ENCODE results near the gene BRI3. TPM values are rescaled to one million over a fixed set of nuclear protein-coding genes. Genes with fewer than 3 reads are reported as not detected.

The BRI3 gene
- total and polyA plus RNA-seq, 9 of the 15 experiments (the other 6 are each of a cell fraction or from before 2014, with no cell fraction given), result 4.3 to 57.4 (median 18.6) TPM

DNA sequence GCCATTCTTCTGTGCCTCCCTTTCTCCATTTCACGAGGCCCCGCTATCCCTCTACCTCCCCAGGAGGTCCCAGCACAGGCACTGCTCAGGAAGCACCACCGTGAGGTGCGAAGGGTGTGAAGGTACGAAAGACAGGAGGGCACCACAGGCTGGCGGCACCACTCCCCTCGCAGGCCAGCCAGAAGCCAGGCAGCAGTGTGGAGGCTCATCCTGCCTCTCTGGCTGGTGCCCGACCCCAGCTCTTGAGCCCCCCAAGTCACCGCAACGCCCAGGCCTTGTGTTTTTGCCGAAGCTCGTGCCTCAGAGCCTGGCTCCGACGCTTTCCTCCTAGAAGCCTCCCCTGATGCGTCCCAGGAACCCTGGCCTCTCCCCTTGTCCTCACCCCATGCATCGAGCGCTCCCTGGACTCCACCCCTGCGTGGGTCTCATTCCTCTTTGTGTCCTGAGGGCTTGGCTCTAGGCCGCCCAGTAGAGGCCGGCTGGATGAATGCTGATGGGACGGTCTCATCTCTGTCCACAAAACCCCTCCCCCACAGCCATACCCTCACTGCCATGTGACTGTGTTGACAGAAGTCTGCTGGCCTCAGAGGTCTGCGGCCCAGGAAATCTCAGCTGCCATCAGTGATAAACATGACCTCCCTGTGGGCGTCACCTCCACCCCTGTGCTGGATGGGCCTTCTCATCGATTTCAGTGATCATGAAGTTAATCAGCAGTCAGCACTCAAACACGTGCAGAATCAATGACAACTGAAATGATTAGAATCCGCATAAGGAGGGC, 19.3 kb downstream of the BRI3 start (continued):
- TF ChIP-seq, protein P1, sequence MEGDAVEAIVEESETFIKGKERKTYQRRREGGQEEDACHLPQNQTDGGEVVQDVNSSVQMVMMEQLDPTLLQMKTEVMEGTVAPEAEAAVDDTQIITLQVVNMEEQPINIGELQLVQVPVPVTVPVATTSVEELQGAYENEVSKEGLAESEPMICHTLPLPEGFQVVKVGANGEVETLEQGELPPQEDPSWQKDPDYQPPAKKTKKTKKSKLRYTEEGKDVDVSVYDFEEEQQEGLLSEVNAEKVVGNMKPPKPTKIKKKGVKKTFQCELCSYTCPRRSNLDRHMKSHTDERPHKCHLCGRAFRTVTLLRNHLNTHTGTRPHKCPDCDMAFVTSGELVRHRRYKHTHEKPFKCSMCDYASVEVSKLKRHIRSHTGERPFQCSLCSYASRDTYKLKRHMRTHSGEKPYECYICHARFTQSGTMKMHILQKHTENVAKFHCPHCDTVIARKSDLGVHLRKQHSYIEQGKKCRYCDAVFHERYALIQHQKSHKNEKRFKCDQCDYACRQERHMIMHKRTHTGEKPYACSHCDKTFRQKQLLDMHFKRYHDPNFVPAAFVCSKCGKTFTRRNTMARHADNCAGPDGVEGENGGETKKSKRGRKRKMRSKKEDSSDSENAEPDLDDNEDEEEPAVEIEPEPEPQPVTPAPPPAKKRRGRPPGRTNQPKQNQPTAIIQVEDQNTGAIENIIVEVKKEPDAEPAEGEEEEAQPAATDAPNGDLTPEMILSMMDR (IDR thresholded peaks at IDR 0.05 in 2 of 3, conservative IDR thresholded peaks at IDR 0.05 in 1 of 3; ENCODE audit: insufficient read depth in 2 of 3, low read depth in 1 of 3, low read length in 3 of 3), result no peak
- peak; percentile 58 for TF ChIP-seq ARID1B (IDR thresholded peaks at IDR 0.05)
- TF ChIP-seq, protein P2, sequence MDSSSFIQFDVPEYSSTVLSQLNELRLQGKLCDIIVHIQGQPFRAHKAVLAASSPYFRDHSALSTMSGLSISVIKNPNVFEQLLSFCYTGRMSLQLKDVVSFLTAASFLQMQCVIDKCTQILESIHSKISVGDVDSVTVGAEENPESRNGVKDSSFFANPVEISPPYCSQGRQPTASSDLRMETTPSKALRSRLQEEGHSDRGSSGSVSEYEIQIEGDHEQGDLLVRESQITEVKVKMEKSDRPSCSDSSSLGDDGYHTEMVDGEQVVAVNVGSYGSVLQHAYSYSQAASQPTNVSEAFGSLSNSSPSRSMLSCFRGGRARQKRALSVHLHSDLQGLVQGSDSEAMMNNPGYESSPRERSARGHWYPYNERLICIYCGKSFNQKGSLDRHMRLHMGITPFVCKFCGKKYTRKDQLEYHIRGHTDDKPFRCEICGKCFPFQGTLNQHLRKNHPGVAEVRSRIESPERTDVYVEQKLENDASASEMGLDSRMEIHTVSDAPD (CRISPR knock-in tag; IDR thresholded peaks at IDR 0.05), result no peak
- no peak for TF ChIP-seq HCFC1 (IDR thresholded peaks at IDR 0.05; ENCODE audit: low read depth, low read length)
- TF ChIP-seq TFAM (CRISPR knock-in tag; conservative IDR thresholded peaks at IDR 0.05), result no peak
- peak; percentile 87 to 90 for TF ChIP-seq FOXK2 (conservative IDR thresholded peaks at IDR 0.05 in 1 of 2, IDR thresholded peaks at IDR 0.05 in 1 of 2; ENCODE audit: low read depth in 2 of 2)
- TF ChIP-seq, protein P3, sequence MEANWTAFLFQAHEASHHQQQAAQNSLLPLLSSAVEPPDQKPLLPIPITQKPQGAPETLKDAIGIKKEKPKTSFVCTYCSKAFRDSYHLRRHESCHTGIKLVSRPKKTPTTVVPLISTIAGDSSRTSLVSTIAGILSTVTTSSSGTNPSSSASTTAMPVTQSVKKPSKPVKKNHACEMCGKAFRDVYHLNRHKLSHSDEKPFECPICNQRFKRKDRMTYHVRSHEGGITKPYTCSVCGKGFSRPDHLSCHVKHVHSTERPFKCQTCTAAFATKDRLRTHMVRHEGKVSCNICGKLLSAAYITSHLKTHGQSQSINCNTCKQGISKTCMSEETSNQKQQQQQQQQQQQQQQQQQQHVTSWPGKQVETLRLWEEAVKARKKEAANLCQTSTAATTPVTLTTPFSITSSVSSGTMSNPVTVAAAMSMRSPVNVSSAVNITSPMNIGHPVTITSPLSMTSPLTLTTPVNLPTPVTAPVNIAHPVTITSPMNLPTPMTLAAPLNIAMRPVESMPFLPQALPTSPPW (CRISPR knock-in tag; IDR thresholded peaks at IDR 0.05), result peak; percentile 46; the same call in 1 of the 2 replicates
- TF ChIP-seq MYC (IDR thresholded peaks at IDR 0.05; ENCODE audit: low read depth, low read length), result peak; percentile 54; the same call in 1 of the 2 replicates
- no peak for TF ChIP-seq MYC (CRISPR knock-in tag; IDR thresholded peaks at IDR 0.05; ENCODE audit: borderline replicate concordance, low read depth)
- 0 out of 2 replicates have a peak, but pooled peaks have one; percentile 29 for TF ChIP-seq TEAD4 (IDR thresholded peaks at IDR 0.05; ENCODE audit: low read length)
- no peak for TF ChIP-seq TEAD4 (CRISPR knock-in tag; IDR thresholded peaks at IDR 0.05; ENCODE audit: borderline replicate concordance)
- no peak for TF ChIP-seq NR2C1 (IDR thresholded peaks at IDR 0.05)
- TF ChIP-seq NR2C1 (tag; IDR thresholded peaks at IDR 0.05), result 0 out of 2 replicates have a peak, but pooled peaks have one; percentile 54
- TF ChIP-seq RNF2 (IDR thresholded peaks at IDR 0.05), result peak; percentile 48; the same call in 1 of the 2 replicates
- TF ChIP-seq, protein P4, sequence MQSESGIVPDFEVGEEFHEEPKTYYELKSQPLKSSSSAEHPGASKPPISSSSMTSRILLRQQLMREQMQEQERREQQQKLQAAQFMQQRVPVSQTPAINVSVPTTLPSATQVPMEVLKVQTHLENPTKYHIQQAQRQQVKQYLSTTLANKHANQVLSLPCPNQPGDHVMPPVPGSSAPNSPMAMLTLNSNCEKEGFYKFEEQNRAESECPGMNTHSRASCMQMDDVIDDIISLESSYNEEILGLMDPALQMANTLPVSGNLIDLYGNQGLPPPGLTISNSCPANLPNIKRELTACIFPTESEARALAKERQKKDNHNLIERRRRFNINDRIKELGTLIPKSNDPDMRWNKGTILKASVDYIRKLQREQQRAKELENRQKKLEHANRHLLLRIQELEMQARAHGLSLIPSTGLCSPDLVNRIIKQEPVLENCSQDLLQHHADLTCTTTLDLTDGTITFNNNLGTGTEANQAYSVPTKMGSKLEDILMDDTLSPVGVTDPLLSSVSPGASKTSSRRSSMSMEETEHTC (IDR thresholded peaks at IDR 0.05), result peak; percentile 83
- peak; percentile 31; the same call in 1 of the 2 replicates for TF ChIP-seq JUN (IDR thresholded peaks at IDR 0.05; ENCODE audit: borderline replicate concordance, low read depth, low read length)
- TF ChIP-seq JUN (CRISPR knock-in tag; IDR thresholded peaks at IDR 0.05; ENCODE audit: borderline replicate concordance), result no peak
- TF ChIP-seq EGR1 (conservative IDR thresholded peaks at IDR 0.05), result 0 out of 2 replicates have a peak, but pooled peaks have one; percentile 20
- TF ChIP-seq MYBL2 (IDR thresholded peaks at IDR 0.05; ENCODE audit: low read depth), result no peak
- TF ChIP-seq MYBL2 (CRISPR knock-in tag; IDR thresholded peaks at IDR 0.05; ENCODE audit: borderline replicate concordance), result no peak
